ENCODE data around the gene SBF2.
"Not testable (repeated sequence)": the region's sequence is repeated elsewhere in the genome, so short reads cannot be mapped to it uniquely, and the experiment has no call there.

SBF2 gene

DNA sequence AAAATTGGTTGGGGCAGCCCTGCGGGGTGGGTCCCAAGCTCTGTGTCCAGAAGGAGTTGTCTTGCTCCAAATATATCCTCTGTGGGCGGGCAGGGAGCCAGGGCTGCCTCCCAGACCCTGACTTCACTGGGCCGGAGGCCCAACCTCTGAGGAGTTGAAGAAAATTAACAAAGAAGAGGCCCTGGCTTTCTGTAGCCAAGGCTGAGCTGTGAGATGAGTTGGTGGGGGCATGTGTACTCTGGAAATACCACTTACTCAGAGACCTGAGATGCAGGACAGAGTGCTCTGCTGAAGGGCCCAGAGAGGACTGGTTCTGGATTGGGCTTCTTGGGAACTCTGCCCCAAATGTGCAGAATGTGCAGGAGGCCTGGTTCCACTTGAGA, 533.8 kb downstream of the SBF2 start:
- no peak for DNase-seq

DNA sequence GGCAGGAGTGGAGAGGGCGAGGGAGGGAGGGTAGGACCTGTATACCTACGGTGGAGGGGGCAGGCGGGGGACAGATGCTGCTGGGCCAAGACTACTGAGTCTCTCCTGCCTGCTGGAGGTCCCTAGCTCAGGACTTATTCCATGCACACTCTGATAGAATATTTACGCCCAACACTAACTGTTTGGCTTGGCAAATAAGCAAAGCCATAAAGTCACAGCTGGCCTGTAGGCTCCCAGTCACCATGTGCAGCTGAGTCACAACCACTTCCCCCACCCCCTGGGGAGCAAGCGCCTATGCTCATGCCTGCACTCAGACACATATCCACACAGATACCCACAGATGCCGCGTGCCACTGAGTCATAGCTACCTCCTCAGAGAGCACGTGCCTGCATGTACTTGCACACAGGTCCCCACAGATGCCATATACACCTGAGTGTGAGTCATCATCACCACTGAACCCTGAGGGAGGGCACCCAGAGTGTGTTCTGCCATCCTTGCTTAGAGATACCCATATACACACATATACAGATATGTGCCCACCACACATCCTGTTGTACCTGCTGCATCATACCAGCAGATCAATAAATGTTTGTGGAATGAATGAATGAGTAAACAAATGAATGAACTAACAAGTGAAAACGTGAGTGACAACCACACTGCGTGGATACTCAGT, 534.4 kb downstream of the SBF2 start:
- peak in 4 of 5 experiments; percentile 51 to 96 (median 75) for DNase-seq

DNA sequence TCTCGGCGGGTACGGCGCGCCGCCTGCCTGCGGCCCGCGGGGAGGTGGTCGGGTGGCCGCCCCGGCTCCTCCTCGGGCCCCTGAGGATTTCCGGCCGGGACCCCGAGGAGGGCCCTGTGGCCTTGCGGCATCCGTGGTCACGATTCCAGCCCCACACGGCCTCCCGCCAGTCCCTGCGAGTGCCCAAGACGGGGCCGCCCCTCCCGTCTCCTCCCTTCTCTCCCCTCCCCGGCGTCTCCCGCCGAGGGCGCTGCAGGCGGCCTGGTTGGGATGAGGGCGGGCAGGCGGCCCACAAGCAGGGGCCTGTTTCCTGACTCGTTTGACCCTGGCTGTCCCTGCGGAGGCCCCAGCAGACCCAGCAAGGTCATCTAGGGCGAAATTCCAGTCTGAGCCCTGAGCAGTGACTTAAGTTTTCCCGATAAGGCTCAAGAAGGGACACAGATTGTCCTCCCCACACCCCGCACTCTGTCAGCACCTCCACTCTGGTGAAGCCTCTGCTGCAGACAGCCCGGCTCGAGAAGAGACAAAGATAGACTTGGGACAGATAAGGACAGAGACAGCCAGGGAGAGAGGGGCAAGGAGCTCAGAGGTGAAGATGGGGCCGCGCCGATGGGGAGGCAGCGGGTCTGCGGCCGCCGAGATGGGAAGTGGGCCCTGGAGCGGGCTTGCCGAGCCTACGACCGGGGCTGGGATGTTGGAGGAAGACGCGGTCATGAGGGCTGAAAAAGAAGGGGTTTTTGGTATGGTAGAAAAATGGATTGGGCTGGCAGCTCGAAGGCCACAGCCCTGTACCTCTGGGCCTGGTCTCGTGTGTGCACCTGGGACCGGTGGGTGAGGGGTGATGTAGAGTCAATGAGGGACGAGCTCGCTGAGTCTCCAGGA, 535.1 kb downstream of the SBF2 start:
- DNase-seq = peak in 4 of 5 experiments; percentile 21 to 57 (median 27)

DNA sequence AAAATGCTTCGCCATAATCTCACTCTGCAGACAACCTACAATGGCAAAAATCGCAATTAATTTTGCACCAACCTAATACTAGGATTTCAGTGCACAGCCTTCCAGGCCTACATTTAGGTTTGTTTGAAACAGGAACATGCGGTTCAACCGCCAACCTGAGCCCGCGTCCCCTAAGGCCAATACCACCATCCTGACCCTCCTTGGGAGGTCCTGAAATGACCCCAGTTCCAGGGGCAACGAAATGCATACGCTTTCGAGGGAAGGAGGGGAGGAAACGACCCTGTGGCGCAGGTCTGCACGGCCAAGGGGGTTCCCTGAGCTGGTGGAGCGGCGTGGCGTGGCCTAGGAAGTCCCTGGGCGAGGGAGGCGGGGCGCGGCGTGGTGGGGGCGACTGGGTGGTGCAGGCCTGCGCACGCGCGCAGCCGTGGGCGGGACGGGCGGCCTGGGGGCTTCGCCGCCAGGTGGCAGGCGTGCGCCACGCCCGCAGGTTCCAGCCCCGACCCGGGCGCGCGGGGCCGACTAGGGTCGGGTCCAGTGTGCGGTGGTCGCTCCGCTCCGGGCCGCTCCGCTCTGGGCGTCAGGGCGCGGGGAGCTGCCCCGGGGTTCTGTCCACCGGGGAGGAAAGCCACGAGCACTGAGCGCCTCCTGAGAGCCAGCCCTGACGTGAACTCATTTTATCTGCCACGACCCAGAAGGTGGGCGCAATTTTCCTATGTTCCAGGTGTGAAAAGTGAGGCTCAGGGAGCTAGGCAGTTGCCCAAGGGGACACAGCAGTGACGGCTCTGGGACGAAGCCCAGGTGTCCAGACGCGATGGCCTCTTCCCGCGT, 536.0 kb downstream of the SBF2 start:
- DNase-seq = peak; percentile 87 to 94 (median 89)

DNA sequence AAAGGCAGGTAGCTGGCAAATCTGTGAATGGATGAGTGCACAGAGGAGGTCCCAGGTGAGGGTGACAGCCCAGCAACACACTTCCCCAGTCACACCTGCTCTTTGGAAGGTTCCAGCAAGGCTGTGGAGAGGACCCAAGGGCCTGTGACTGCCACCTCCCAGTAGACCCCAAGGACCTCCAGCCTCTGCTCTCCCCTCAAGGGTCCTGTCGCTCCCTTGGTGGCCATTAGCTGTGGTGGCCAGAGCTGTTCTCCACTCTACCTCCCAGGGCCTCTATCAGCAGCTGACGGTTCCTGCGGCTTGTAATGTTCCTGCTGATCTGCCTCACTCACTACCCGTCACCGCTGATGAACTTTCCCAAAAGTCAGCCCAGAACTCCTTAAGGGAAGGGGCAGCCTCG, 537.1 kb downstream of the SBF2 start:
- DNase-seq = no peak

DNA sequence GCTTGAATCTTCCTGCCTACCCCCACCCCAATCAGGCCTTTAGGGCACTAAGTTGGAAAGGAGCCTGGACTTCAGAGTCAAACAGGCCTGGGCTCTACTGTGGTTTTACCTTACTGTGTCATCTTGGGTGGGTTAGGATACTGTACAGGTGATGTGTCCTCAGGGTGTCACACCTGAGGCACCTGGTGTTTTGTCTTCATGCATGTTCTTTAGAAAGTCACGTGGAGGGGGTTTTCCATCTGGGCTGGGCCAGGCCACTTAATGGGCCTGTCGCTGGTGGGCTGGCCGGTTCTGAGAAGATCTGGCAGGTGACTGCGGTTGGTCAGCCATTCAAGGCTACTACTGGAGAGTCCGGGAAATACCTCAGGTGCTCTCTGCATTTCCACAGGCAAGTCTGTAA, 537.6 kb downstream of the SBF2 start:
- DNase-seq = no peak

DNA sequence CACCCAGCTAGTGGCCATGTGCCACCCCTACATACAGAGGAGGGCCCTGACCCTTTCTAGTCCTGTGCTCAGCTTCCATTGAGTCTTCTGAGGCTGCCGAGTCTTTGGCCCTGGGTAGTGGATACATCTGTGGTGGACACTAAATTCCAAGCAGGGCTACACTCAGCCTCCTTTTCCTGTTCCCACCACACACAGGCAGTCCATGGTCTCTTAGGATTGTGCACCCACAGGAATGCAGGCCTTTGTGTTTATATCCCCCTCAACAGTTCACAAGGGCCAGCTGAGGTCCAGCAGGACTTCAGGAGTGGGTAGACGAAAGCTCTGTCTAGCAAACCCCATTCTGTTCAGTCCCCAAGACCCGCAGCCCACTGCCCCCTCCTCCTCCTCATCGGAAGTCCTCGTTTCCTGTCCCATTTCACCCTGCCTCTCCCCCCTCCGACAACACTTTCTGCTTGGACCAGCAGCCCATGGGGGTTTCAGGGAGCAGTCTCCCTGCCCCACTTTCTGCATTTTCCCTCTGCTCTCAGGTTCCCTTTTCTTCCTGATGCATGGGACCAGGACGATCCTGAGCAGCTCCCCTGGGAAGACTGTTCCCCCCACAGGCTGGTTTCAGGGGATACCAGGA, 538.3 kb downstream of the SBF2 start:
- no peak for DNase-seq

DNA sequence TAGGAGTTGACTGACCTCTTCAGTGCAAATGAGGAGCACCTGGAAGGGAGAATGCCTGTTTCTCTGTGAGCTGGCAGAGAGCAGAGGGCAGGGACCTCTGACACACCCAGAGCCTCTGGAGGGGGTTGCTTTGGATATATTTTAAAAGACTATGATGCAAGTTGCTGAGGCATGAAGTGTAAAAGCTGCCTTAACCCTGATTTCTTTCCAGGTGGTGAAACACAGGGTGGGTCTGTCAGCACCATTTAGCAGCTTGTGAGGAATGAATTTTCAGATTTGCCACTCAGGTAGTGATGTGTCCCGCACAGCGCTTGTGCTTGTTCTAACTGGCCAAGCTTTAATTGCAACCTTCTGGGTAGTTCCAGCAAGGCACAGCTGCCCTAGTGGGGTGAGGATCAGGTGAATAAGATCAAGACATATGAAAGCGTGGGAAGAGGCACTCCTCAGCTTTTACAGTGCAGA, 540.0 kb downstream of the SBF2 start:
- DNase-seq = no peak

DNA sequence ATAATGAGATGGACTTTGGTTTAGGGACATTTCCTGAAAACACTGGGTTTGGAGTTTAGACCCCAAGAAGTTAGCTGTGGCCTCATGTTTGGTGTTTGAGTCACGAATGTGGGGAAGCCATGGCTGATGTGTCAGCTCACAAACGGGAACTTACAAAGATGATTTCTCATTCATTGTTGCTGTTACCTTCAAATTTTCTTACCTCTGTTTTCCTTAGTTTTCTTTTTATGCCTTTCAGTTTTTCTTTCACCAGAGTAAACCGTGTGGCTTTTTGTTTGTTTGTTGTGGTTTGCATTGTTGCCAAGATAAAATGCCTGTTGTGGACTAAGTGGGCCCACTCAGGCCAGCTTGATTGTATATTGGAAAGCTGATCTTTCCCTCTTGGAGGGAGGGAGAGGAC, 541.0 kb downstream of the SBF2 start:
- no peak for DNase-seq

DNA sequence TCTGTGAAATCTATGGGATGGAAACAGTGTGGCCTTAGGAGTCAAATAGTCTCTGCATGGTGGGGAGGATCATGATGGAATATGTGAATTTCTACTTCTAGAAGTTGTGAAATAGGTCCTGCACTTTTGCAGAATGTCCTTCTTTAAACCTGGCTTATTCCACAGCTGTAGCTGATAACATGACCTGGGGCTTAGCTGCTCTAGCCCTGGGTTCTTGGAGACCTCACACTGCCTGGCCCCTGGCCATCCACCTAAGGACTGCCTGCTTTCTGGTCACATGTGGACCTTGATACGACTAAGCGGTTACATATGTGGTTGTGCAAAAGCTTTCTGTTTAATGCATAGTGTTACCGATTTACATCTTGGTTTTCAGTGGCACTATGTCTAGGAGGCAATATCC, 541.9 kb downstream of the SBF2 start:
- no peak for DNase-seq

DNA sequence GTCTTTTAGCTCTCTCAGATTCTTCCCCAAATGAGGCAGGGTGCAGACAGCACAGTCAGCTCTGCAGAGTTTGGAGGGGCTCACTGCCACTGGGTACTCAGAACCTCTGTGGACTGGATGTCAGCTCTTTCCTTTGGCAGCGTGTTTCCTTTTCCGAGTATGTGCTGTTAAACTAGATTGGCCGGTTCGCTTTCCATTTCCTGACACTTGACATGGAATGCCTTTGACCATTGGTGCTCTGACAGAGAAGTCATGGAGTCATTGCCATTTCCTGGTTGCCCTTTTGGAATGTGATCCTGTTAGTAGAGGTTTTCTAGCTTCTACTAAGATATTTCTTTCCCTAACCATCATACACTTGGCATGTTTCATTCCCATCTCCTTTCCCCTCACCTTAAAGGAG, 543.5 kb downstream of the SBF2 start:
- no peak for DNase-seq

DNA sequence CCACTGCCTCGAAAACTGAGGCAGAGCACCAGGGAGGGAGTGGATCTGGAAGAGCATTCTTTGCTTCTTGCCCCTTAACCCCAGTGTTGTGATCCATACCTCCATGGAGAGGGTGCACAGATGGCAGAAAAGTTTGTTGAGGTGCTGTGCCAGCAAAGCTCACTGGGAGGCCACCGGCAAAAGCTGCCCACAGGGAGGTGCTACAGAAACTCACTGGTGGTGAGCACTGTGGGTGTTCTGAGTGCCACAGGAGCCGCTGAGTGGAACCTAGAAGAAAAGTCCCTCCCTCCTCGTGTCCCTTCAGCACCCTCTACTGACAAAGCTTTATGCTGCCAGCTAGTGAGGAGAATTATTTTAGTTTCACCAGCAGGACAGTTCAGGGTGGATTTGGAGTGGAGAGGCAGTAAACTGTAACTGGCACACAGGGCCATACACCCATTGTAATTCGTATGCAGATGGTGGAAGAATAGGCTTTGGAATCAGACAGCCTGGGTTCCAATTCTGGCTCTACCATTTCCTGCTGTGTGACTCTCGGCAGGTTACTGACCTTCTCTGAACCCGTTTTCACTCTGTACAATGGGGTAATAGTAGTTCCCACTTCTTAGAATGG, 545.6 kb downstream of the SBF2 start:
- peak in 4 of 5 experiments; percentile 16 to 91 (median 18) for DNase-seq

DNA sequence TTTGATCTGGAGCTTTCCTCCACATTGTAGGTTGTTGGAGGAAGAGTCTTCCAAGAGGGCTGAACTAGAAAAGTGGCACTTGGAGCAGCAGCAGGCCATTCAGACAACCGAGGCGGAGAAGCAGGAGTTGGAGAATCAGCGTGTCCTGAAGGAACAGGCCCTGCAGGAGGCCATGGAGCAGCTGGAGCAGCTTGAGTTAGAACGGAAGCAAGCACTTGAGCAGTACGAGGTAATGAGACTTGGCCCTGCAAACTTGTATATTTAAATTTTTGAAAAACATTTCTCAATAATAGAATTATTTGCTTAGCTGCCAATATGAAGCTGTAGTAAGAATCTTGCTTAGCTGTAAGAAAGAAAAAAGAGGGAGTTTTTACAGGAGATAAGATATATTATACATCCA, 546.2 kb downstream of the SBF2 start:
- DNase-seq = no peak

DNA sequence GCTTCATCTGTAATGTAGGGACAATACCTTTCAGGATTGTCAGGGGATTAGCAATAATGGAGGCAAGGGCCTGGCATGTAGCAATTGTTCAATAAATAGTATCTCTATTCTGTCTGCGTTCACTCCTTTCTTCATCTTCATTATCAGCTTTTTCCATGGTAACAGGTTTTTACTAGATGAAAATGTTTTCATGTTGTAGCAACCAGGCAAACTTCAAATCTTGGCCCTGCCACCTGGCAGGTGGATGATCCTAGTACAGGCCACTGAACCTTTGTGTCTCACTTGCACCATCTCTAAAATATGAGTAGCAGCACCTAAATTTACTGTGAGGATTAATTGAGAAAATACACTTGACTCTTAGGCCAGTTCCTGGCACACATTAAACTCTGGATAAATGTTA, 546.8 kb downstream of the SBF2 start:
- no peak for DNase-seq

DNA sequence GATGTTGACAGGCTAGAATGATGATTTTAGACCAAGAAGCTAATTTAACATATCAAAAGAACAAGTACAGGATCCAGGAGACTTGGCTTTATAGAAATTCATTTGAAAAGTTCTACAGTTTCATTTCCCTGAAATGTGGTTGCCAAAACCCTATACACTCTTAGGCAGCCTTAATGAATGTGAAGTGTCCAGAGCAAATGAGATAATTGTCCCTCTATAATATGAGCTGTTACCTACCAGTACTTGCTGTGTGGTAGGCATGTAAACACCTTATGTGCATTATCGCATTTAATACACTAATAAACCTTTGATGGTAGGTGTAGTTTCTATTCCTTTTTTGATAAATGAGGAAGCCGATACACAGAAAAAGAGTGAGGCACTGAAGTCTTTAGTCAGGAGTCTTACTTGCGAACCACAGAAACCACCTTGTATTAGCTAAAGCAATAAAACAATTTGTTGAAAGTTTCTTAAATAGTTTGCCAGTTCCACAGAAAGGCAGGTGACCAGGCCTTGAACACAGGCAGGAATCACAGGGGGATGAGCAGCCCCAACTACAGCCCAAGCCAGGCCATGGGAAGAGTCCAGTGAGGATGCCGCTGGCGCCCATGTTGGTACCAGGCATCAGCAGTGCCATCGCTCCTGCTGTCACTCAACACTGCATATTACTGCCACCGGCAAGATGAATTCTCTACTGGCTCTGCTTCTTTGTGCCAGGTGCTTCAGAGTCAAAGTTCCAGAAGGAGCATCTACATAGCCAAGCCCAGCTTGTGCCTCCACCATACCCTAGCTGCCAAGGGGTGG, 548.4 kb downstream of the SBF2 start:
- no peak for DNase-seq

DNA sequence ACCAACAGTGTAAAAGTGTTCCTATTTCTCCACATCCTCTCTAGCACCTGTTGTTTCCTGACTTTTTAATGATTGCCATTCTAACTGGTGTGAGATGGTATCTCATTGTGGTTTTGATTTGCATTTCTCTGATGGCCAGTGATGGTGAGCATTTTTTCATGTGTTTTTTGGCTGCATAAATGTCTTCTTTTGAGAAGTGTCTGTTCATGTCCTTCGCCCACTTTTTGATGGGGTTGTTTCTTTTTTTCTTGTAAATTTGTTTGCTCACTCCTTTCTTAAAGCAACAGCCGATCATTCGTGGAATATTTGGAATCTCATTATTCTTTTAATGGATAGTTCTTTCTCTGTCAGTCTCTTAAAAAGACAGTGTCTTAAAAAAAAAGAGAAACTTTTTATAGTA, 550.5 kb downstream of the SBF2 start:
- not testable (repeated sequence) for DNase-seq

DNA sequence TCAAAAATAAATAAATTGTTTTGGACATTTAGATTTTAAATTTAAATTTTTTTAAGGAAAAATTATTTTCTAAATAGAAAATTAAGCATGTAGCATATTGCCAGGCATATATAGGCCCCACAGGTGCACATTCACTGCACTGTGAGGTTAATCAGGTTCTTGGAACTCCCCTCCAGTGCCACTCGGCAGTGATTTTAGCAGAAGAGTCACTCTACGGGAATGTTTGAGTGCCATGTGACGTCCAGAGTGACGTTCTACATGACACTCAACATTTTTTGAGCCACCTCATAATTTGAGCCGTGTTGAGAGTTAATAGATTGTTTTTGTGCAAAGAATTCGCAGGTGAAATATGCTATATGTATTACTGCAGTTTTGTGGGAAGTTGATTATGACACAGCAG, 552.8 kb downstream of the SBF2 start:
- no peak for DNase-seq

DNA sequence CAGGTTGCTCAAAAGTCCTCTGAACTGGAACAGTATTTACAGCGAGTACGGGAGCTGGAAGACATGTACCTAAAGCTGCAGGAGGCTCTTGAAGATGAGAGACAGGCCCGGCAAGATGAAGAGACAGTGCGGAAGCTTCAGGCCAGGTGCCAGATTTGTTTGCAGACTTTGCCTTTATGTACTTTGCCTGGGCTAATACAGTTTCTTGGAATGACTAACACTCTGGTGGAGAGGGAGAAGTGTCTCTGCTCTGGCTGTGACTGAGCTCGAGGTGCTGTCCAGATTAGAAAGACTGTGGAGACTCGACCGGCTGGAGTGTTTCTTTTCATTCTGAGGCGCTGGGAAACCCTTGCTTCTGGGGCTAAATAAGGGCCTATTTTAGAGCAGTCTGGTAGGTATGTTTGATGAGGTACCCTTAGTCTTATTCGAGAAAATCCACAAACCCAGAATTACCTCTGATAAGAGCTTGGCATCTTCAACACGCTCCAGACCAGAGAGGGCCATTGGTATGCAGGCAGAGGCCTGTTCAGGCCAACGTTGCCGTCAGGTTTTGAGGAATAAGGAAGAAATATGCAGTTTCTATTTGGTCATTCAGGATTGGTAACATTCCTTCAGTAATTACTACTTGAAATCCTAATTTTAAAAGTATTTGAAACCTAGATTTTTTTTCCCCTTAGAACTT, 553.7 kb downstream of the SBF2 start:
- no peak for DNase-seq

DNA sequence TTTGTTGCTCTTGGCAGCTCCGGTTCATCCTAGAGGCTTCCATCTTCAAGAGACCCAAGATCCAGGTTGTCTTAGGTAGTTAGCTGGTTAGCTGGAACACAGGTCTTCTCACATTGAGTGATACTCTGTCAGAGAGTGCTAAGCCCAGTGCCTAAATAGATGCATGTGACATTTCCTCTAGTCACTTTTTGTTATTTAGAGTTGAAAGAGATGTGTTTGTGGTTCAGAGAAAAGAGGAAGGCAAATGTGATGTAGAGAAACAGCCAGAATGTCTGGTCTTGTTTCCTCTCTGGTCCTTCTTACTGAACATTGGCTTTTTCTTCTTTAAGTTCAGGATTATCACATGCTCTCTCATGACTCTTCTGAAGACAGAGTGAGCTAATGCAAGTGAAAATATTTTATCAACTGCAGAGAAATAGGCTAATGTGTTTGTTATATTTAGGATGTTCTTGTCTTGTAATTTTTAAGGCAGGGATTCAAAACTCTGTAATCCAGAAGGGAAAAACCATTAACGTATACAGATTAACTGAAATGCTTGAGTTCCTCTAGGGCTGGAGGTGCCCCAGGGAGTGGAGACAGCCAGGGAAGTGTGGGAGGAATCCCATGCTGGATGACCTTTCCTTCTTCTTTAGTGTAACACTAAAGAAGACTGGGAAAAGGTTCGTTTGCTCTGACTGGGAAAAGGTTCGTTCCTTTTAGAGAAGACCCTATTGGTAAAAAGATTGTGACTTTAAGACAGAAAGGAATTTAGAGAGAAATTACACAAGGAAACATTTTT, 554.7 kb downstream of the SBF2 start:
- DNase-seq = no peak

DNA sequence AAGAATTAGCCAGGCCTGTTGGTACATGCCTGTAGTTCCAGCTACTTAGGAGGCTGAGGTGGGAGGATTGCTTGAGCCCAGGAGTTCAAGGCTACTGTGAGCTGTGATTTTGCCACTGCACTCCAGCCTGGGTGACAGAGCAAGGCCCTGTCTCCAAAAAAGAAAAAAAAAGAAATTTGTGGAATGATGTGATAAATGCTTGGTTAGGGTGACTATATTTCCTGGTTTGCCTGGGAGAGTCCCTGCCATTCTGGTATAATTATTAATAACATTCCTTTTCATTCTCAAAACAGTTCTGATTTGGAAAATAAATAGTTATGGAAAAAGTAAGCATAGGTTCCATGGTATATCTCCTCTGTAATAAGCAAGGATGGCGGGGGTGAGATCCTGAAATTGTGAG, 555.3 kb downstream of the SBF2 start:
- no peak for DNase-seq

Measured in T-helper 2 cell (primary cell).